ENCODE data around the gene RPA1.

GRCh38 chr17:1914661-1915083 lies 84.9 kb downstream of the RPA1 start:
- TF ChIP-seq CTCF (IDR thresholded peaks at IDR 0.05) (no peak), POLR2AphosphoS5 (IDR thresholded peaks at IDR 0.05) (no peak), EP300 (IDR thresholded peaks at IDR 0.05) (no peak)
